ENCODE measurements around the gene SLC24A3.

The SLC24A3 gene

GRCh38 chr20:19486446-19486845 is 274.0 kb downstream of the SLC24A3 start:
- no peaks in the 10 kb centered on the region for H3K36me3 ChIP-seq (ENCODE audit: insufficient read depth, low read length)
- H3K4me3 ChIP-seq (ENCODE audit: low read length, poor library complexity, severe bottlenecking): no peak overlapping the region

GRCh38 chr20:19487420-19487819 is 275.0 kb downstream of the SLC24A3 start:
- Histone ChIP-seq H3K9ac (ENCODE audit: low read depth, low read length, poor library complexity, severe bottlenecking) (no peak overlapping the region), H3K27me3 (ENCODE audit: insufficient read depth, low read length, poor library complexity, severe bottlenecking) (no peaks in the 10 kb centered on the region), H3F3A (ENCODE audit: low read depth) (no peaks in the 10 kb centered on the region), H3K4me3 (ENCODE audit: low read length, poor library complexity, severe bottlenecking) (no peak overlapping the region), H4K20me1 (ENCODE audit: insufficient read depth, low read length, poor library complexity, severe bottlenecking) (no peaks in the 10 kb centered on the region), H3K4me1 (ENCODE audit: insufficient read depth, low read length, poor library complexity, severe bottlenecking) (peaks cover 12% of the 10 kb centered on the region), H3K9me3 (ENCODE audit: insufficient read depth, low read depth, low read length) (no peaks in the 10 kb centered on the region), H3K36me3 (ENCODE audit: insufficient read depth, low read length) (no peaks in the 10 kb centered on the region), H2AFZ (ENCODE audit: low read length) (no peak overlapping the region), H3K9me2 (replicated peaks; ENCODE audit: low read depth, low read length) (no peaks in the 10 kb centered on the region), H3K79me2 (ENCODE audit: insufficient read depth, low read length) (no peaks in the 10 kb centered on the region), H3K4me2 (ENCODE audit: low read depth, low read length, poor library complexity, severe bottlenecking) (no peak overlapping the region)
- TF ChIP-seq EZH2phosphoT487 (IDR thresholded peaks at IDR 0.05; ENCODE audit: borderline replicate concordance) (no peak), CTCF (conservative IDR thresholded peaks at IDR 0.05; ENCODE audit: low read length) (no peak)

More at GRCh38 chr20:19486446-19486845, 274.0 kb downstream of the SLC24A3 start:
- Histone ChIP-seq H4K20me1 (ENCODE audit: insufficient read depth, low read length, poor library complexity, severe bottlenecking) (no peaks in the 10 kb centered on the region), H3K4me1 (ENCODE audit: insufficient read depth, low read length, poor library complexity, severe bottlenecking) (peaks cover 12% of the 10 kb centered on the region), H2AFZ (ENCODE audit: low read length) (no peak overlapping the region), H3K9ac (ENCODE audit: low read depth, low read length, poor library complexity, severe bottlenecking) (no peak overlapping the region), H3K79me2 (ENCODE audit: insufficient read depth, low read length) (no peaks in the 10 kb centered on the region), H3K9me3 (ENCODE audit: insufficient read depth, low read depth, low read length) (no peaks in the 10 kb centered on the region), H3K27me3 (ENCODE audit: insufficient read depth, low read length, poor library complexity, severe bottlenecking) (no peaks in the 10 kb centered on the region), H3F3A (ENCODE audit: low read depth) (no peaks in the 10 kb centered on the region), H3K4me2 (ENCODE audit: low read depth, low read length, poor library complexity, severe bottlenecking) (no peak overlapping the region), H3K9me2 (replicated peaks; ENCODE audit: low read depth, low read length) (no peaks in the 10 kb centered on the region)
- no peak for TF ChIP-seq EZH2phosphoT487 (IDR thresholded peaks at IDR 0.05; ENCODE audit: borderline replicate concordance)
- TF ChIP-seq CTCF (conservative IDR thresholded peaks at IDR 0.05; ENCODE audit: low read length): no peak

GRCh38 chr20:19491241-19491640 is 278.8 kb downstream of the SLC24A3 start:
- no peaks in the 10 kb centered on the region for H3K79me2 ChIP-seq (ENCODE audit: insufficient read depth, low read length)
- no peaks in the 10 kb centered on the region for H3F3A ChIP-seq (ENCODE audit: low read depth)
- no peaks in the 10 kb centered on the region for H3K27me3 ChIP-seq (ENCODE audit: insufficient read depth, low read length, poor library complexity, severe bottlenecking)
- H2AFZ ChIP-seq (ENCODE audit: low read length): no peak overlapping the region
- H3K36me3 ChIP-seq (ENCODE audit: insufficient read depth, low read length): no peaks in the 10 kb centered on the region
- no peak overlapping the region for H3K9ac ChIP-seq (ENCODE audit: low read depth, low read length, poor library complexity, severe bottlenecking)
- H3K4me1 ChIP-seq (ENCODE audit: insufficient read depth, low read length, poor library complexity, severe bottlenecking): peaks cover 15% of the 10 kb centered on the region
- TF ChIP-seq EZH2phosphoT487 (IDR thresholded peaks at IDR 0.05; ENCODE audit: borderline replicate concordance) (no peak), CTCF (conservative IDR thresholded peaks at IDR 0.05; ENCODE audit: low read length) (no peak)
- H3K9me2 ChIP-seq (replicated peaks; ENCODE audit: low read depth, low read length): no peaks in the 10 kb centered on the region
- no peak overlapping the region for H3K4me3 ChIP-seq (ENCODE audit: low read length, poor library complexity, severe bottlenecking)
- H4K20me1 ChIP-seq (ENCODE audit: insufficient read depth, low read length, poor library complexity, severe bottlenecking): no peaks in the 10 kb centered on the region
- H3K4me2 ChIP-seq (ENCODE audit: low read depth, low read length, poor library complexity, severe bottlenecking): no peak overlapping the region
- no peaks in the 10 kb centered on the region for H3K9me3 ChIP-seq (ENCODE audit: insufficient read depth, low read depth, low read length)
